Measurements from ENCODE around the gene PAPPA.

DNA sequence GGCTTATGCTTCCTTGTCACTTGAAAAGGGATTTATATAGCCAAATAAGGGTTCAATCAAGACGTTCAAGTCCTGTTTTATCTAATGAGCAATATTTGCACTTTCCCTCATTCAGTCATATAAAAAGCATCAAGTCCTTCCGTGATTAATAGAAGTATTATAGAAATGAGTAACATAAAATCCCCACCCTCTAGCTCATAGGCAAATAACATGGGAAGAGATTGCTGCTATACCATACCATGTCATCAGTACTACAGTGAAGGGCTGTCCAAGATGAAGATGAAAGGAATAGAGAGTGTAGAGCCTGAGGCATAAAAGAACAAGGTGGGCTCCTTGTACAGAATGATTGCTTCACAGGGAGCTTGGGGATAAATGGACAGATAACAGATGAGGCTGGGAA, 20.4 kb upstream of the PAPPA start:
- TF ChIP-seq, protein P1, sequence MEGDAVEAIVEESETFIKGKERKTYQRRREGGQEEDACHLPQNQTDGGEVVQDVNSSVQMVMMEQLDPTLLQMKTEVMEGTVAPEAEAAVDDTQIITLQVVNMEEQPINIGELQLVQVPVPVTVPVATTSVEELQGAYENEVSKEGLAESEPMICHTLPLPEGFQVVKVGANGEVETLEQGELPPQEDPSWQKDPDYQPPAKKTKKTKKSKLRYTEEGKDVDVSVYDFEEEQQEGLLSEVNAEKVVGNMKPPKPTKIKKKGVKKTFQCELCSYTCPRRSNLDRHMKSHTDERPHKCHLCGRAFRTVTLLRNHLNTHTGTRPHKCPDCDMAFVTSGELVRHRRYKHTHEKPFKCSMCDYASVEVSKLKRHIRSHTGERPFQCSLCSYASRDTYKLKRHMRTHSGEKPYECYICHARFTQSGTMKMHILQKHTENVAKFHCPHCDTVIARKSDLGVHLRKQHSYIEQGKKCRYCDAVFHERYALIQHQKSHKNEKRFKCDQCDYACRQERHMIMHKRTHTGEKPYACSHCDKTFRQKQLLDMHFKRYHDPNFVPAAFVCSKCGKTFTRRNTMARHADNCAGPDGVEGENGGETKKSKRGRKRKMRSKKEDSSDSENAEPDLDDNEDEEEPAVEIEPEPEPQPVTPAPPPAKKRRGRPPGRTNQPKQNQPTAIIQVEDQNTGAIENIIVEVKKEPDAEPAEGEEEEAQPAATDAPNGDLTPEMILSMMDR (conservative IDR thresholded peaks at IDR 0.05; ENCODE audit: low read length) = no peak
- TF ChIP-seq EZH2phosphoT487 (IDR thresholded peaks at IDR 0.05; ENCODE audit: borderline replicate concordance, low read depth, low read length) = no peak
